22Rv1 (cell line): Measurements from ENCODE around the gene TNRC18.

Experiments
- ZFX ChIP-seq: fragments of 450-650 bp; IDR thresholded peaks from 2 replicates; pipeline ENCODE4 v1.6.1; 2017; ENCODE audit warnings: antibody characterized with exemption, borderline replicate concordance
- TF ChIP-seq, protein P1 (sequence below): fragments of 450-650 bp; IDR thresholded peaks from 2 replicates; pipeline ENCODE4 v1.5.1; 2017; ENCODE audit warnings: mild to moderate bottlenecking

DNA sequence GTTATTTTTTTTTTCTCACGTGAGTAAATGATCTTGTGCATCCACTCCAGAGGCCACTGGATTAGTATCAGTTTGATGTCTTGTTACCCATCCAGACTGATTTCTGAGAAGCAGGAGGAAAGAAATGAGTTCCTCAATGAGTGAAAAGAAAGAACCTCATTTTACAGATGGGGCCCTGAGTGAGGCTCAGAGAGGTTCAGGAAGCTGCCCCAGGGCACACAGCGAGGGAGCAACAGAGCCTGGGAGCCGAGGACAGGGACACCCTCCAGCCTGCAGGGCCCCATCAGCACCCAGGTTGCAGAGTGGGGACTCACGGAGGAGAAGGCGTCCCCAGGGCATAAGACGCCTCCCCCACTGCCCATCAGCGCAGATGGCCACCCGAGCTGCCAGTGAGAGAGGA lies 30.9 kb upstream of the TNRC18 start:
- TF ChIP-seq, protein P1, sequence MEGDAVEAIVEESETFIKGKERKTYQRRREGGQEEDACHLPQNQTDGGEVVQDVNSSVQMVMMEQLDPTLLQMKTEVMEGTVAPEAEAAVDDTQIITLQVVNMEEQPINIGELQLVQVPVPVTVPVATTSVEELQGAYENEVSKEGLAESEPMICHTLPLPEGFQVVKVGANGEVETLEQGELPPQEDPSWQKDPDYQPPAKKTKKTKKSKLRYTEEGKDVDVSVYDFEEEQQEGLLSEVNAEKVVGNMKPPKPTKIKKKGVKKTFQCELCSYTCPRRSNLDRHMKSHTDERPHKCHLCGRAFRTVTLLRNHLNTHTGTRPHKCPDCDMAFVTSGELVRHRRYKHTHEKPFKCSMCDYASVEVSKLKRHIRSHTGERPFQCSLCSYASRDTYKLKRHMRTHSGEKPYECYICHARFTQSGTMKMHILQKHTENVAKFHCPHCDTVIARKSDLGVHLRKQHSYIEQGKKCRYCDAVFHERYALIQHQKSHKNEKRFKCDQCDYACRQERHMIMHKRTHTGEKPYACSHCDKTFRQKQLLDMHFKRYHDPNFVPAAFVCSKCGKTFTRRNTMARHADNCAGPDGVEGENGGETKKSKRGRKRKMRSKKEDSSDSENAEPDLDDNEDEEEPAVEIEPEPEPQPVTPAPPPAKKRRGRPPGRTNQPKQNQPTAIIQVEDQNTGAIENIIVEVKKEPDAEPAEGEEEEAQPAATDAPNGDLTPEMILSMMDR: no peak
- TF ChIP-seq ZFX: no peak
